ENCODE results near the gene ANKRD23.

The ANKRD23 gene

DNA sequence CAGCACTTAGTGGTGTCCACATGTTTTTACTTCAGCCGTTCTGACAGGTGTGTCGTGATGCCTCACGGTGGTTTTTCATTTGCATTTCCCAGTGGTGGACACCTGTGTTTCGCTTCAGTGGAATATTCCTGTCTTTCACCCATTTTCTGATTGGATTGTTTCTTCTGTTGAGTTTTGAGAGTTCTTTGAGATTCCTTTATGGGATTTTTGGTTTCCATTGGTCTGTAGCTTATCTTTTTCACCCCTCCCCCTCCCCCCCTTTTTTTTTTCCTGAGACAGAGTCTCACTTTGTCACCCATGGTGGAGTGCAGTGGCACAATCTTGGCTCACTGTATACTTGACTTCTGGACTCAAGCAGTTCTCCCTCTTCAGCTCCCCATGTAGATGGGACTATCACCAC lies 8.0 kb downstream of the ANKRD23 start:
- DNase-seq, result no peak

GRCh38 chr2:96832754-96833507 lies 10.9 kb downstream of the ANKRD23 start:
- DNase-seq, result no peak

- DNase-seq, result no peak
Measured at GRCh38 chr2:96832408-96832753, 11.4 kb downstream of the ANKRD23 start.

DNA sequence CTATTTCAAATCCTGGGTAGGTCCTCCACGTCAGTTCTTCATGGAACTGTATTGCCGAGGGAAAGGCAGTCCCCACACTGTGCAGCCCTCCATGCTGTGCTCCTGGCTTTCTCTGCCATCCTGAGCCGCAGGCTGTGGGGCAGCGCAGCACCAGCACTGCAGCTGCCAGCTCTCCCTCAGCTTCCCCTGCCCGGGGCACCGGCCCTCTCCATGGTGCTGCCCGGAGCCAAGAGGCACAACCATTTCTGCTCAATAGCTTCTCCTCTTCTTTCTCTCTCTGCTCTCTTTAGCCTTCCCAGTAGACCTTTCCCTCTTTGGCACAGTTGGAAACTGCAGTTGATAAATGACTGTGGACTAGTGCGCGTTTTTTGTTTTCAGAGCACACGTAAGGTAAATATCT lies 12.1 kb downstream of the ANKRD23 start:
- DNase-seq, result no peak

DNA sequence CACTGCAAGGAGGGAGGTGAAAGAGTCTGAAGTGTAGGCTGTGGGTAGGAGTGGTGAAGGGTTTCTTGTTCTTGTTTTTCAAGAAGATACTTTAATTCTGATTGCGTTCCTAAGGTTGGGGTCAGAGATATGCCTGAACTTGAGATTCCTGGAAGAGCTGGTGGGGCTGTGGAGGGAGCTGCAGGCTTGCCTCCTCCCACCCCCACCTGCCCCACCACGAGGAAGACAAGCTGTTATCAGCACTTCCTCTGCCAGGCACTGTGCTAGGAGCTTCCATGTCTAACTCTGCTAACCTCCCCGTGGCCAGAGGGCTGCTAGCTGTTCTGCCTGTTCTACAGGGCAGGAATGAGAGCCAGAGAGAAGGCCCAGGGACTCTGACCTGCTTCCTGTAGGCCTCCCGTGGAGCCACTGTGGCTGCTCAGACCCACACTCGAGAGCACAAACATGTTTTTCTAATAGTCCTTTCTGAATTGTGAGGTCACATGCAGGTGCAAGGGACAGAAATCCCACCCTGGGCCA lies 13.7 kb downstream of the ANKRD23 start:
- no peak for DNase-seq

- DNase-seq, result no peak
Measured at GRCh38 chr2:96828874-96829273, 14.9 kb downstream of the ANKRD23 start.

- no peak for DNase-seq
Measured at GRCh38 chr2:96828436-96828835, 15.4 kb downstream of the ANKRD23 start.

DNA sequence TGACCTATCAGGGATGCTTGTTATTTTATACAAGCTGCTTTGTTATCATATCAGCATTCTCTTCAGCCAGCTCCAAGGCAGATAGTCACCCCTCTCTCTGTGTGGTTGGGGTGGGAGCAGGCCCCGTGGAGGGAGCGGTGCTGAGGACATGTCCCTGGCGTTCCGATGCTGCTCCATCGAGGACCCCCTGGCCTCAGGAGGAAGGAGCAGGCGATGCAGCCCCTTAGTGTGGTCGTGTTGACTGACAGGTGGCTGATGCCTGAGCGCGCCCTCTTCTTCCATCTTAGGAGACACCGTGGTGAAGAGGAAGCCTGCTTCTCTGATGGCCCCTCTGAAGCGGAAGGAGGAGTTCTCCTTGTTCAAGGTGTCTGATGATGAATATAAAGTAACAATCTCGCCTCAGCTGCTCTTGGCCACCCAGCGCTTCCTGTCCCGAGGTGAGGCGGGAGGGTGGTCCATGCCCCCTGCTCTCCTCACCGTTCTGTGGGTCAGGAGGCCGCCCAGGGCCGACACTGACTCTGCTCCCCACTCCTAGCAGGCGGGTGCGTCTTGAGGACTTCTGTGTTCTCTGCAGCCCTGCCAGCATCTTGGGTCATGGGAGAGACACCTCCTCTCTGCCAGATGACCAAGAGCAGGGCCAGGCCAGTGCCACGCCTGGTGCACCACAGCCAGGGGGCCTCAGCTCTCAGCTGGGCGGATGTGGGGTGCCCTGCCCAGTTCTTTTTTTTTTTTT lies 17.1 kb downstream of the ANKRD23 start:
- no peak for DNase-seq

GRCh38 chr2:96825057-96825456 lies 18.8 kb downstream of the ANKRD23 start:
- no peak for DNase-seq

DNA sequence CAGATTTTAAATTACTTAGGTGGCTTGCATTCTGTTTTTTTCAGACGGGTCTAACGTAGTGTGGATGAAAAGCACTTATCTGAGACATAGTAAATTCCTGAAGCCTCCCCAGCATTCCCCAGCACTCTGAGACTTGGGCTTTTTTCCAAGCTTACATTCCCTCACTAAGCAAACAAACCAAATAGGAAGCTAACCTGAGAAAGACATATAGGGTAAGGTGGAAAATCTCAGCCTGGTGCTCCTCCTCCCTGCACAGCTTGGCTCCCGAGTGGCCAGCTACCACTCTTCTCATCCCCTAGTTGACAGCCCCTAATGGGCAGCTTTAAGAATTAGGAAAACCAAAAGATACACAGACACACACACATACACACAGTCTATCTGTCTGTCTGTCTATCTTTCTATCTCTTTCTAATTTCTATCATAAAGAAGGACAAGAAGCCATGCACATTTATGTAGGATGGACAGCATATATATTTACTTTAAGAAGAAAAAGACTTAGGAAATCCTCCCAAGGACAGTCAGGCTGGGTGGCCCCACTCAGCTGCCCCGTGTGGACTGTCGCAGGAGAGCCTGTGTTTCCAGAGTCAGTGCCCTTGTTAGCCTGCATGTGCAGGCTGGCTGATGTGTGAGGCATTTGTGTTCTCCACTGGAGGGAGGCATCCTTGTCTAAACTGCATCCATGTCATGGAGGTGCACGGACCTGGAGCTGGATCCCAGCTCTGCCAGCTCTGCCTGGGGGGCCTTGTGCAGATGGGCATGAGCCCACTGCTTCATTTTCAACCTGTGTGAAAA lies 19.5 kb downstream of the ANKRD23 start:
- no peak for DNase-seq

DNA sequence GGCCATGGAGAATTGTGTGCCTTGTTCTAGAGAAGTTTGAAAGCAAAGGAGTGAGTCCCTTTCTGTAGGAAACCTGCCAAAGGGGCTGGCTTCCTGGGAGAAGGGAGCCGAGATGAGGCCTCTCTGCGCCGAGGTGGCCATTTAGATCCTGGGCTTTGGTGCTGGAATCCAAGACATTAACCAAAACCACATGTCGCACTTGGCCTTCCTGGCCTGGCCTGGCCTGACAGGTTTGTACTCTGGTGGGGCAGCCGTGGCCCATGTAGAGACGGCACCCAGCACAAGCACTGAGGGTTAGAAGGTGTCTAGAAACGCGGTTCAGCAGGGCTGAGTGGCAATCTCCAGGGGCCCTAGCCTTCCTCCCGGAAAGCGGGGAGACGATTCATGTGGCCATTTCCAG lies 20.6 kb downstream of the ANKRD23 start:
- no peak for DNase-seq

GRCh38 chr2:96822786-96823185 lies 21.0 kb downstream of the ANKRD23 start:
- no peak for DNase-seq

DNA sequence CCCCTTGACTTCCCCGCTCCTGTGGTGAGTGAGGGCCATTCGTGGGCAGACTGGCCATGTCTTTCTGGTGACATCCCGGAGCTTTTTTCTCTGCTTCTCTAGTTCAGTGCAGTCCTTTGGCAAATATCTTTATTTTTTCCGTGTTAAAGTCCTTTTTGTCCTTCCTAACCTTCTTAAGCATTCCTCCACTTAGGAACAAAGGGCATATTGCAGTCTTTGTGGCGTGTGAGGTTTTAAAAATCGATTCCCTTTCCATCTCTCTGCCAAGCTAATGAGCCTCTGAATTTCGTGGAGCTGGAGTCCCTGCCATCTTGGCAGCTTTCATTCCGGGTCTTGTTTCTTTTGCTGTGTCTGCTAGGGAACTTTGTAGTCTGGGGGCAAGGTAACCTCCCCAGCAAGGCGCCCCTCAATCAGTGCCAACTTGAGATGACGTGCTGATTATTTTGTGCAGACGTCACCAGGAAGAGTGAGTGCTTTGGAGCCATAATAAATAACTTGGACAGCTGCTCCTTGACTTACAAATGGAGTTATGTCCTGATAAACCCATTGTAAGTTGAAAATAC lies 22.6 kb downstream of the ANKRD23 start:
- DNase-seq, result no peak

- no peak for DNase-seq
Measured at GRCh38 chr2:96819876-96820511, 23.8 kb downstream of the ANKRD23 start.

DNA sequence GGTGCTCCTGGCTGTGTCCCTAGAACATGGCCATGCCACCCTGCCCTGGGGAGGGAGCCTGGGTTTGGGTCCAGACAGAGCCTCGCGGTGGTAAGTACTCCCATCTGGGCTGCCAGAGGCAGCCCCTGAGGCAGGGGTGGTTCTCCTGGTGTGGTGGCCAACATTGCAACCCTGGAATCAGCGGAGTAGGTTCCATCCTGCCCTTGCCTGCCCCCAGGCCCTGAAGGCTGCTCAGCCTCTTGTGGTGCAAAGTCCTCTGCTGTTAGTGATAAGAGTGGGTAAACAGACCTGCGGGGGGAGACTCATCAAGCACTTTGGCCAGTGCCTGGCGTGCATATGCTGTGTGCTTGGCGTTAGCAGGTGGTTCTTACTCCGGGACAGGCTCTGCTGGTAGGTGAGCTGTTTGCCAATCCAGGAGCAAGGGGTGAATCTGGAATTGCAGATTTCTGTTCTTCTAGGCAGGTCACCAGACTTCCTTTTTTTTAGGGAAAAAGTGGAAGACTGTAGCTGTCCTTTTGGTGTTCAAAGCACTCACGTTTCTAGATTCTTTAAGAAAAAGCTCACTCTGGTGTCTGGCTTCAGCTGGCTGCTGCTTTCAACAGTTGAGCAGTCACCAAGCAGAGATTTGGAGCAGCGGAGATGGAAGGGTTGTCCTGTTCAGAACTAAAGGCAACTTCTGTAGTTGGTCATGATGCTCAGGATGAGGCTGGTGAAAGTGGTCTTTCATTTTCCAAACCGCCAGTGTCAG lies 24.5 kb downstream of the ANKRD23 start:
- DNase-seq, result no peak

DNA sequence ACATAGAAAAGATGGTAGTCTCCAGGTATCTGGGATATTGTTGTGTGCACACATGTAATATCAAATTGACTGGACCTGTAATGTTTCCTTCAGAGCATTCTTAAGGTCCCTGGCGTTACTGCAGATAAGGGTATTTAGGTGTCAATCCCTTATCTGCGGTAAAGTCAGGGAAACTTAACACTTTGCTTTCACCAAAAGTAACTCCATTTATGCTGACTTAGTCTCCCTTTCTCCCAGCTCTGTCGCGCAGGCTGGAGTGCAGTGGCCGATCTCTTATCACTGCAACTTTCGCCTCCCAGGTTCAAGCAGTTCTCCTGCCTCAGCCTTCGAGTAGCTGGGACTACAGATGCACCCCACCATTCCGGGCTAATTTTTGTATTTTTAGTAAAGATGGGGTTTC lies 25.9 kb downstream of the ANKRD23 start:
- DNase-seq, result no peak

DNA sequence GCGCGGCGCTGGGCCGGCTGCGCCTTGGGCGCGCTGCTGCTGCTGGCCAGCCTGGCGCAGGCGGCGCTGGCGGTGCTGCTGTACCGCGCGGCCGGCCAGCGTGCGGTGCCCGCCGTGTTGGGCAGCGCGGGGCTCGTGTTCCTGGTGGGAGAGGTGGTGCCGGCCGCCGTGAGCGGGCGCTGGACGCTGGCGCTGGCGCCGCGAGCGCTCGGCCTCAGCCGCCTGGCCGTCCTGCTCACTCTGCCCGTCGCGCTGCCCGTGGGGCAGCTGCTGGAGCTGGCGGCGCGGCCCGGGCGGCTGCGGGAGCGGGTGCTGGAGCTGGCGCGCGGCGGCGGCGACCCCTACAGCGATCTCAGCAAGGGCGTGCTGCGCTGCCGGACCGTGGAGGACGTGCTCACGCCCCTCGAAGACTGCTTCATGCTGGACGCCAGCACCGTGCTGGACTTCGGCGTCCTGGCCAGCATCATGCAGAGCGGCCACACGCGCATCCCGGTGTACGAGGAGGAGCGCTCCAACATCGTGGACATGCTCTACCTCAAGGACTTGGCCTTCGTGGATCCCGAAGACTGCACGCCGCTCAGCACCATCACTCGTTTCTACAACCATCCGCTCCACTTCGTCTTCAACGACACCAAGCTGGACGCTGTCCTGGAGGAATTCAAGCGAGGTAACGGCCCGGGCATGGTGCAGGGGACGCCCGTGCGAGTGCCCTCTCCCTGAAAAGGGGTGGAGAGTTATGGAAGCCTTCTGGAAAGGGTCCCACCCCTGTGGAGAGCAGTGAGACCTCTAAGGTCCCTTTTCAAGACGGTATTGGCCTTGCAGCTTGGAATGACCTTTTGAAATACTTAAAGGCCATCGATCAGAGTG lies 26.8 kb downstream of the ANKRD23 start:
- no peak for DNase-seq

GRCh38 chr2:96816127-96816835 lies 27.5 kb downstream of the ANKRD23 start, which contains the start of gene CNNM3:
Gene CNNM3 (plus strand): TSS chr2:96816268. CDS start chr2:96816278, 10 bp downstream.
- peak; percentile 94 to 98 for DNase-seq

DNA sequence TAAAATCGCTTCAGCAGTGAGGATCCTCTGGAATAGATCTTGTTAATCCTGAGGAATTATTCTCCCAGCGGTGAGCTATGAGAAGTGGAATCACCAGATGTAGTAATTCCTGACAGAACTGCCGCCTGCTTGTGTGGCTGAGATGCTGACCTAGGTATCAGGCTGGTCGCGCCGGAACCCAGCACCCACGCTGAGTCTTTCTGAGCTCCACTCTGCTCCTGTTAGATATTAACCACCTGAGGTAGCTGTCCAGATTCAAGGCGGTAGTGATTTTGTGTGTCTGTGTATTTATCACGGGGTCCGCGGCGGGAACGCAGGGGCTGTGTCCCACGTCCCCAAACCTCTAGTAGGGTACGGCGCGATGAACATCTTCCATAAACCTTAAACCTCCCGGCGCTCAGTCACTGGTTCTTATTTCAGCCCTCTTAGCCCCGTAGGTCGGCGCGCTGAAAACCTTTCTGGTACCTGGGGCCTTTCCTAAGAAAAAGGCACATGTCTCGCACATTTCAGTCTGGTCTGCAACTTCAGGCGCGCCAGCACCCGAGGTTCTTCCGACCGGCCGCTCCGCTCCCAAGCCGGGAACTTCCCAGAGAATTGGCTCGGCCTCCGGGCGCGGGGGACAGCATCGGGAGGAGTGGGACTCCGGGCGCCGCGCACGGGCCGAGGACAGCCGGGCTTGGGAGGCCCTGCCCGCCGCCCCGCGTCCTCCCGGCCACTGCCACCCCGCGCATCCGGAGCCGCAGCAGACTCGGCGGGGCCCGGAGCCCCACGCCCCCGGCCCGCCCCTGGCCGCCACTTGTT lies 28.3 kb downstream of the ANKRD23 start:
- no peak for DNase-seq

Data from stimulated activated CD4-positive, alpha-beta T cell treated with anti-CD3 and anti-CD28 coated beads, Interleukin-4, amount 100 ng/mL, for 4 hours (primary cell).